H1 (cell line): ENCODE measurements around the gene CSRP3. TPM values are rescaled to one million over a fixed set of nuclear protein-coding genes. Genes with fewer than 3 reads are reported as not detected.

Source experiments
- CTCF ChIA-PET: fragments of 300-600 bp; sonication (Branson Sonifier 250); formaldehyde crosslinking; loops from one replicate; lab custom pipeline; 2021; ENCODE audit not compliant: partially characterized antibody; lab: Charles Lee
- POLR2A ChIA-PET: fragments of 300-600 bp; sonication (Branson Sonifier 250); formaldehyde crosslinking; loops from one replicate; lab custom pipeline; 2021; ENCODE audit warnings: inconsistent platforms; ENCODE audit not compliant: partially characterized antibody; lab: Charles Lee
- DNase-seq, 2 experiments: peaks; one replicate each; pipeline versions ENCODE4 v3.0.0 to v3.0.0-alpha.2; 2010 to 2022; ENCODE audit warnings: low spot score in 2 of 2, low read depth in 1 of 2, mixed read lengths in 1 of 2
- FAIRE-seq: peaks from 2 replicates; lab custom pipeline; 2011; peaks lifted over from hg19 to GRCh38; lab: Jason Lieb, UNC
- H2AFZ ChIP-seq: 2 replicates; pipeline ENCODE4 v1.8.1; 2012; ENCODE audit warnings: low read length, inconsistent platforms
- H2AK5ac ChIP-seq: 2 replicates; pipeline ENCODE4 v1.6.1; 2013; ENCODE audit warnings: low read depth, low read length
- H2BK120ac ChIP-seq: replicated peaks from 2 replicates; pipeline ENCODE3; 2013; ENCODE audit warnings: low read depth, low read length, inconsistent platforms
- H2BK12ac ChIP-seq: 2 replicates; pipeline ENCODE4 v1.6.1; 2013; ENCODE audit warnings: low read depth, low read length
- H2BK15ac ChIP-seq: 2 replicates; pipeline ENCODE4 v1.6.1; 2013; ENCODE audit warnings: low read length
- H2BK20ac ChIP-seq: 2 replicates; pipeline ENCODE4 v1.6.1; 2013; ENCODE audit warnings: low read length
- H2BK5ac ChIP-seq: 2 replicates; pipeline ENCODE4 v1.6.1; 2013; ENCODE audit warnings: low read depth, low read length
- H3K14ac ChIP-seq: 2 replicates; pipeline ENCODE4 v1.6.1; 2013; ENCODE audit warnings: inconsistent platforms; ENCODE audit not compliant: insufficient read length
- H3K18ac ChIP-seq: 2 replicates; pipeline ENCODE4 v1.6.1; 2013; ENCODE audit warnings: low read length; ENCODE audit errors: extremely low read depth
- H3K23ac ChIP-seq: 2 replicates; pipeline ENCODE4 v1.6.1; 2013; ENCODE audit warnings: inconsistent platforms; ENCODE audit not compliant: insufficient read length
- H3K23me2 ChIP-seq: 2 replicates; pipeline ENCODE4 v1.6.1; 2013; ENCODE audit warnings: low read depth, low read length
- H3K27ac ChIP-seq: 2 replicates; pipeline ENCODE4 v1.6.1; 2011; ENCODE audit warnings: low read depth, low read length, inconsistent platforms
- H3K27me3 ChIP-seq, 4 experiments: replicated peaks in 1 of 4; 1 replicate in 1 of 4; 2 replicates in 3 of 4; pipeline versions ENCODE4 v1.6.1 to v1.8.1; 2011 to 2013; ENCODE audit warnings: low read length in 3 of 4, mild to moderate bottlenecking in 3 of 4, inconsistent platforms in 2 of 4, mixed read lengths in 2 of 4, moderate library complexity in 1 of 4; ENCODE audit not compliant: control insufficient read depth in 3 of 4, insufficient read depth in 3 of 4; ENCODE audit errors: extremely low read depth in 1 of 4
- H3K36me3 ChIP-seq, 4 experiments: 2 replicates each; pipeline versions ENCODE4 v1.6.1 to v1.8.1; 2011 to 2013; ENCODE audit warnings: mild to moderate bottlenecking in 4 of 4, low read length in 3 of 4, moderate library complexity in 2 of 4, control low read depth in 1 of 4, inconsistent platforms in 1 of 4; ENCODE audit not compliant: insufficient read depth in 4 of 4, control insufficient read depth in 2 of 4
- H3K4ac ChIP-seq: replicated peaks from 2 replicates; pipeline ENCODE3; 2013; ENCODE audit warnings: low read length, low read depth, mixed read lengths, inconsistent platforms; ENCODE audit not compliant: insufficient read length
- H3K4me1 ChIP-seq, 4 experiments: replicated peaks in 1 of 4; 1 replicate in 1 of 4; 2 replicates in 3 of 4; pipeline versions ENCODE4 v1.6.1 to v1.8.1; 2011 to 2013; ENCODE audit warnings: low read length in 3 of 4, inconsistent platforms in 2 of 4, mixed read lengths in 1 of 4; ENCODE audit not compliant: insufficient read depth in 4 of 4, control insufficient read depth in 3 of 4
- H3K4me2 ChIP-seq, 2 experiments: 2 replicates each; pipeline versions ENCODE4 v1.6.1 to v1.8.1; 2011 to 2013; ENCODE audit warnings: low read depth in 2 of 2, low read length in 2 of 2, control low read depth in 1 of 2, inconsistent platforms in 1 of 2, mild to moderate bottlenecking in 1 of 2; ENCODE audit not compliant: insufficient read depth in 1 of 2
- H3K4me3 ChIP-seq, 4 experiments: fragments of 200-600, 300-600 bp in 1 of 4; sonication (generic), shearing (Covaris generic), sonication (Bioruptor Twin) in 1 of 4; 2 replicates each; pipeline versions ENCODE4 v1.5.1 to v1.8.1; 2011 to 2016; ENCODE audit warnings: low read length in 4 of 4, low read depth in 3 of 4, control low read depth in 2 of 4, inconsistent platforms in 2 of 4, mild to moderate bottlenecking in 2 of 4, mixed read lengths in 1 of 4, moderate library complexity in 1 of 4; ENCODE audit not compliant: insufficient read depth in 2 of 4; ENCODE audit errors: extremely low read depth in 1 of 4
- H3K56ac ChIP-seq: replicated peaks from 2 replicates; pipeline ENCODE3; 2013; ENCODE audit warnings: low read depth, mild to moderate bottlenecking, mixed read lengths, low read length, inconsistent platforms; ENCODE audit not compliant: insufficient read length
- H3K79me1 ChIP-seq: 2 replicates; pipeline ENCODE4 v1.6.1; 2013; ENCODE audit warnings: low read depth, low read length, control low read depth
- H3K79me2 ChIP-seq, 2 experiments: 2 replicates each; pipeline versions ENCODE4 v1.6.1 to v1.8.1; 2012 to 2013; ENCODE audit warnings: low read length in 2 of 2, mild to moderate bottlenecking in 2 of 2, inconsistent platforms in 1 of 2; ENCODE audit not compliant: insufficient read depth in 2 of 2, control insufficient read depth in 1 of 2
- H3K9ac ChIP-seq, 4 experiments: replicated peaks in 1 of 4; 1 replicate in 1 of 4; 2 replicates in 3 of 4; pipeline versions ENCODE4 v1.6.1 to v1.8.1; 2011 to 2013; ENCODE audit warnings: low read depth in 3 of 4, low read length in 3 of 4, control low read depth in 2 of 4, mild to moderate bottlenecking in 2 of 4, moderate library complexity in 2 of 4, inconsistent platforms in 1 of 4; ENCODE audit errors: extremely low read depth in 1 of 4
- H3K9me3 ChIP-seq, 2 experiments: 2 replicates each; pipeline versions ENCODE4 v1.6.1 to v1.8.1; 2012 to 2013; ENCODE audit warnings: mild to moderate bottlenecking in 2 of 2, moderate library complexity in 2 of 2, control low read depth in 1 of 2, inconsistent platforms in 1 of 2, low read depth in 1 of 2, low read length in 1 of 2, mixed read lengths in 1 of 2; ENCODE audit not compliant: insufficient read depth in 2 of 2
- H4K20me1 ChIP-seq, 2 experiments: replicated peaks in 1 of 2; 2 replicates each; pipeline versions ENCODE3 to v1.8.1; 2011 to 2013; ENCODE audit warnings: inconsistent platforms in 2 of 2, low read length in 2 of 2, mild to moderate bottlenecking in 1 of 2; ENCODE audit not compliant: insufficient read depth in 2 of 2, control insufficient read depth in 1 of 2
- H4K5ac ChIP-seq: 2 replicates; pipeline ENCODE4 v1.6.1; 2013; ENCODE audit warnings: low read length, low read depth, mixed read lengths, inconsistent platforms; ENCODE audit not compliant: insufficient read length
- H4K8ac ChIP-seq: 2 replicates; pipeline ENCODE4 v1.8.0; 2013; ENCODE audit warnings: mild to moderate bottlenecking, moderate library complexity, low read length, inconsistent platforms; ENCODE audit not compliant: insufficient read depth; ENCODE audit errors: extremely low read depth
- H4K91ac ChIP-seq: replicated peaks from 2 replicates; pipeline ENCODE3; 2013; ENCODE audit warnings: low read length, mixed read lengths, inconsistent platforms; ENCODE audit not compliant: insufficient read length
- HDAC2 ChIP-seq, 2 experiments: fragments of 300-600 bp in 1 of 2; sonication (generic) in 1 of 2; IDR thresholded peaks; 2 replicates each; pipeline ENCODE4 v1.6.1; 2011 to 2012; ENCODE audit warnings: low read depth in 2 of 2, low read length in 2 of 2, mild to moderate bottlenecking in 2 of 2, moderate library complexity in 2 of 2, borderline replicate concordance in 1 of 2, inconsistent platforms in 1 of 2
- JUND ChIP-seq: IDR thresholded peaks from 2 replicates; pipeline ENCODE4 v1.6.1; 2011; ENCODE audit warnings: mild to moderate bottlenecking, improper control_type of control experiment, low read length
- POLR2A ChIP-seq, 2 experiments: IDR thresholded peaks; 1 replicate in 1 of 2; 2 replicates in 1 of 2; pipeline ENCODE4 v1.6.1; 2011; ENCODE audit warnings: low read depth in 2 of 2, low read length in 2 of 2, mild to moderate bottlenecking in 2 of 2; ENCODE audit errors: control extremely low read depth in 1 of 2
- RXRA ChIP-seq: IDR thresholded peaks from 2 replicates; pipeline ENCODE4 v1.6.1; 2011; ENCODE audit warnings: low read depth, mild to moderate bottlenecking, low read length, moderate library complexity; ENCODE audit not compliant: insufficient read depth
- SAP30 ChIP-seq: fragments of 300-600 bp; sonication (generic); IDR thresholded peaks from 2 replicates; pipeline ENCODE4 v1.7.1; 2012; ENCODE audit warnings: low read length, moderate library complexity, mild to moderate bottlenecking, inconsistent platforms; ENCODE audit not compliant: insufficient read depth, insufficient replicate concordance
- SIN3A ChIP-seq, 2 experiments: IDR thresholded peaks in 1 of 2; conservative IDR thresholded peaks in 1 of 2; 2 replicates each; pipeline ENCODE4 v1.6.1; 2011 to 2012; ENCODE audit warnings: low read length in 2 of 2, improper control_type of control experiment in 1 of 2, low read depth in 1 of 2, mild to moderate bottlenecking in 1 of 2
- SIRT6 ChIP-seq: IDR thresholded peaks from one replicate; pipeline ENCODE4 v1.7.1; 2012; ENCODE audit warnings: low read length, inconsistent platforms
- TAF7 ChIP-seq: optimal IDR thresholded peaks from 2 replicates; pipeline ENCODE3; 2011; ENCODE audit warnings: low read depth, mild to moderate bottlenecking, inconsistent platforms, low read length, moderate library complexity, borderline replicate concordance
- WGBS, 2 experiments: shearing (Covaris generic) in 1 of 2; methylation state at CpG; one replicate each; pipeline versions ENCODE4 v1.1.6 to v1.1.7; 2013 to 2015; ENCODE audit warnings: low lambda C conversion rate in 2 of 2, mixed read lengths in 2 of 2, inconsistent platforms in 1 of 2, low coverage in 1 of 2, missing lambda C conversion rate in 1 of 2; ENCODE audit not compliant: insufficient replicate concordance in 2 of 2, insufficient coverage in 1 of 2, insufficient read length in 1 of 2; ENCODE audit errors: extremely low coverage in 1 of 2, missing lambda C conversion rate in 1 of 2; 5-methylcytosine and 5-hydroxymethylcytosine counted together
- polyA plus RNA-seq, 7 experiments: library from polyadenylated mRNA; depleted of rRNA in 3 of 7; stranded (reverse) in 5 of 7; unstranded in 2 of 7; fragments of >200 nt in 5 of 7; fragments of 200-250 nt in 2 of 7; gene quantifications; 1 replicate in 5 of 7; 2 replicates in 1 of 7; 4 replicates in 1 of 7; pipeline versions ENCODE4 v1.2.1 to v1.2.3, GENCODE V29; 2011 to 2013; ENCODE audit warnings: missing spikeins in 2 of 7, mixed read lengths in 2 of 7
- total RNA-seq: library from RNA; stranded (reverse); fragmentation: NEBNext Ultra II Directional; extraction: Animal tissue kit (Norgen Biotek cat#: 25700); gene quantifications from 2 replicates; pipeline ENCODE4 v1.2.1, GENCODE V29; 2021
- TF ChIP-seq, protein P1 (sequence below): IDR thresholded peaks from 2 replicates; pipeline ENCODE4 v1.6.1; 2011; ENCODE audit warnings: low read length, improper control_type of control experiment
- TF ChIP-seq, protein P2 (sequence below), 3 experiments: IDR thresholded peaks; 1 replicate in 2 of 3; 2 replicates in 1 of 3; pipeline versions ENCODE4 v1.5.1 to v1.6.1; 2011; ENCODE audit warnings: low read length in 3 of 3, mild to moderate bottlenecking in 3 of 3, inconsistent platforms in 2 of 3, low read depth in 1 of 3, moderate library complexity in 1 of 3; ENCODE audit not compliant: insufficient read depth in 1 of 3; ENCODE audit errors: control extremely low read depth in 1 of 3

CSRP3 gene
- total and polyA plus RNA-seq, 2 of the 8 experiments (the other 6 are each of a cell fraction or from before 2014, with no cell fraction given) = not detected

DNA sequence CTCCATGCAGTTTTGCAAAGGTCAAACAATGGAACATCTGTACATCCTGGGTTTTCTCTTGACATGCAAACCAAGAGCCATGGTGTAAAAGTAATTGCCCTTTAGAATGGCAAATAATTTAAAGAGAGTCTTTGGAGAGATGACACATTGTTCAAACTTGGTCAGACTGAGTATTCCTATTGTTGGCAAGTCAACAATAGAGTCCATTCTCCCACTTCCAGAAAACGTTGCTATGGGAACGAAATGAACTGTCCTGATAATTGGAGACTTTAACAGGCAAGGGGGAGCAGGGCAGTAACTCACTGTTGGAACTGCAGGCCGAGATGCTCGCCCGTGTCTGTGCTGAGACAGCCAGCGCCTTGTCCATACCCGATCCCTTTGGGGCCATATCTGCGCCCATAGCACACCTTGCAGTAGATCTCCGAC lies 13.9 kb downstream of the CSRP3 start:
- Histone ChIP-seq H3K14ac (no peak overlapping the region), H2BK20ac (no peak overlapping the region), H3K56ac (no peak overlapping the region), H2BK12ac (no peak overlapping the region), H2AFZ (no peak overlapping the region), H3K36me3 (no peaks in the 10 kb centered on the region), H2AK5ac (no peak overlapping the region), H3K27ac (no peak overlapping the region), H3K4me2 (no peak overlapping the region), H4K20me1 (no peaks in the 10 kb centered on the region), H3K4ac (no peak overlapping the region), H3K27me3 (no peaks in the 10 kb centered on the region; a peak in 1 of 7 replicates), H3K79me1 (no peaks in the 10 kb centered on the region), H2BK15ac (no peak overlapping the region), H2BK5ac (no peak overlapping the region), H3K18ac (no peak overlapping the region), H4K91ac (no peak overlapping the region), H3K9ac (no peak overlapping the region), H3K9me3 (no peaks in the 10 kb centered on the region), H3K23ac (no peak overlapping the region), H4K5ac (no peak overlapping the region), H4K8ac (no peak overlapping the region), H2BK120ac (no peak overlapping the region), H3K4me3 (no peak overlapping the region), H3K23me2 (no peaks in the 10 kb centered on the region), H3K4me1 (peaks cover 0 to 1% (median 0%) of the 10 kb centered on the region in 4 experiments; a peak in 2 of 7 replicates), H3K79me2 (no peaks in the 10 kb centered on the region)
- DNase-seq (no peak), FAIRE-seq (no peak)
- CTCF ChIA-PET = no interaction called here
- 92% methylated on average over 9 of the region's 9 CpGs; no CpG with 5 or more reads in 1 of the 2 experiments for WGBS, 2 experiments
- POLR2A ChIA-PET = no interaction called here
- TF ChIP-seq, protein P1, sequence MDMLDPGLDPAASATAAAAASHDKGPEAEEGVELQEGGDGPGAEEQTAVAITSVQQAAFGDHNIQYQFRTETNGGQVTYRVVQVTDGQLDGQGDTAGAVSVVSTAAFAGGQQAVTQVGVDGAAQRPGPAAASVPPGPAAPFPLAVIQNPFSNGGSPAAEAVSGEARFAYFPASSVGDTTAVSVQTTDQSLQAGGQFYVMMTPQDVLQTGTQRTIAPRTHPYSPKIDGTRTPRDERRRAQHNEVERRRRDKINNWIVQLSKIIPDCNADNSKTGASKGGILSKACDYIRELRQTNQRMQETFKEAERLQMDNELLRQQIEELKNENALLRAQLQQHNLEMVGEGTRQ = no peak
- TF ChIP-seq JUND = no peak
- no peak for TF ChIP-seq SAP30
- no peak for TF ChIP-seq TAF7
- TF ChIP-seq POLR2A (IDR thresholded peaks at IDR 0.05; ENCODE audit: control extremely low read depth in 1 of 2, low read depth in 2 of 2, low read length in 2 of 2) = no peak
- TF ChIP-seq, protein P2, sequence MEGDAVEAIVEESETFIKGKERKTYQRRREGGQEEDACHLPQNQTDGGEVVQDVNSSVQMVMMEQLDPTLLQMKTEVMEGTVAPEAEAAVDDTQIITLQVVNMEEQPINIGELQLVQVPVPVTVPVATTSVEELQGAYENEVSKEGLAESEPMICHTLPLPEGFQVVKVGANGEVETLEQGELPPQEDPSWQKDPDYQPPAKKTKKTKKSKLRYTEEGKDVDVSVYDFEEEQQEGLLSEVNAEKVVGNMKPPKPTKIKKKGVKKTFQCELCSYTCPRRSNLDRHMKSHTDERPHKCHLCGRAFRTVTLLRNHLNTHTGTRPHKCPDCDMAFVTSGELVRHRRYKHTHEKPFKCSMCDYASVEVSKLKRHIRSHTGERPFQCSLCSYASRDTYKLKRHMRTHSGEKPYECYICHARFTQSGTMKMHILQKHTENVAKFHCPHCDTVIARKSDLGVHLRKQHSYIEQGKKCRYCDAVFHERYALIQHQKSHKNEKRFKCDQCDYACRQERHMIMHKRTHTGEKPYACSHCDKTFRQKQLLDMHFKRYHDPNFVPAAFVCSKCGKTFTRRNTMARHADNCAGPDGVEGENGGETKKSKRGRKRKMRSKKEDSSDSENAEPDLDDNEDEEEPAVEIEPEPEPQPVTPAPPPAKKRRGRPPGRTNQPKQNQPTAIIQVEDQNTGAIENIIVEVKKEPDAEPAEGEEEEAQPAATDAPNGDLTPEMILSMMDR (IDR thresholded peaks at IDR 0.05; ENCODE audit: control extremely low read depth in 1 of 3, insufficient read depth in 1 of 3, low read depth in 1 of 3, low read length in 3 of 3) = no peak
- no peak for TF ChIP-seq HDAC2 (IDR thresholded peaks at IDR 0.05; ENCODE audit: borderline replicate concordance in 1 of 2, low read depth in 2 of 2, low read length in 2 of 2)
- TF ChIP-seq RXRA = no peak
- TF ChIP-seq SIRT6 = no peak
- TF ChIP-seq SIN3A (conservative IDR thresholded peaks at IDR 0.05 in 1 of 2, IDR thresholded peaks at IDR 0.05 in 1 of 2; ENCODE audit: low read depth in 1 of 2, low read length in 2 of 2) = no peak
